GM19043 (cell line): ENCODE measurements around the gene FOXD4L1.
"Not testable (repeated sequence)": the region's sequence is repeated elsewhere in the genome, so short reads cannot be mapped to it uniquely, and the experiment has no call there.

ENCODE experiments used
- ATAC-seq: cut with Tn5 transposase; IDR thresholded peaks from one replicate; pipeline ENCODE4 v1.9.1; 2021; ENCODE audit warnings: low read depth; ENCODE audit not compliant: unreplicated experiment

Gene FOXD4L1

DNA sequence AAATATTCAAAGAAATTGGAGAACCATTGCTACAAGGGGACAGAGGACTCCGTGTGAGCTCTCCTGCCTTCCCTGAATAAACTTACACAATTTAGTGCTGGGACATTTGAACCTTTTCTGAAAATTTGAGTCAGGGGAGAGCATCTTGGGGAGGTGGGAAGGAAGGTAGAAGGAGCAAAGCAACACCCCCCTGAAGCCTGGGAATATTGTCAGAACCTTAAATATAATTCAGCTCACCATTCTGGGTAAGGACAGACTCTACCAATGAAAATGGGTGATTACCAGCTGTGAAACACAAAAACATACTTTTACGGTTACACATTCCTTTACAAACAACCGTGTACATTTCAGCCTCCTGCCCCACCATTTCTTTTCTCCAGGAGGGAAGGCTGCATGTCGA lies at the start of gene FOXD4L1:
Gene FOXD4L1, plus strand, starts transcription at position 301 of the 400 bp plus-strand sequence. CDS start 592 bp downstream, outside the sequence.
- ATAC-seq, result not testable (repeated sequence)

DNA sequence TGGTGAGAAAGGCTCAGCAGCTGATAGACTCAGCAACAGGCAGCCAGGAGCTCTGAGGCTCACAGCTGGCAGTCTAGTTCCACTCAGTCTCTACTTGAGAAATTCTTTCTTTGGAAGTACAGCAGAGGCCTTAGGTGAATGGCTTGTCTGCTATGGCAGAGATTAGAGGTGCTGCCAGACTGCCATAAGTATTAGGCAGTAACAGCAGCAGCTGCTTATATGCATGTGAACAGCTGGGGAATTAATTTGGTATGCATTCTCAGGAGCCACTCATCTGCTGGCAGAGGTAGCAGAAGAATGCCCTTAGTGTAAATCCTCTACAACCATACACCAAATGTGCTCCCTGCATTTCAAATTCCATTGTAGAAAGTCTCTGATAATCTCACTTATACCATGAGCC lies 32.7 kb upstream of the FOXD4L1 start:
- ATAC-seq, result not testable (repeated sequence)

DNA sequence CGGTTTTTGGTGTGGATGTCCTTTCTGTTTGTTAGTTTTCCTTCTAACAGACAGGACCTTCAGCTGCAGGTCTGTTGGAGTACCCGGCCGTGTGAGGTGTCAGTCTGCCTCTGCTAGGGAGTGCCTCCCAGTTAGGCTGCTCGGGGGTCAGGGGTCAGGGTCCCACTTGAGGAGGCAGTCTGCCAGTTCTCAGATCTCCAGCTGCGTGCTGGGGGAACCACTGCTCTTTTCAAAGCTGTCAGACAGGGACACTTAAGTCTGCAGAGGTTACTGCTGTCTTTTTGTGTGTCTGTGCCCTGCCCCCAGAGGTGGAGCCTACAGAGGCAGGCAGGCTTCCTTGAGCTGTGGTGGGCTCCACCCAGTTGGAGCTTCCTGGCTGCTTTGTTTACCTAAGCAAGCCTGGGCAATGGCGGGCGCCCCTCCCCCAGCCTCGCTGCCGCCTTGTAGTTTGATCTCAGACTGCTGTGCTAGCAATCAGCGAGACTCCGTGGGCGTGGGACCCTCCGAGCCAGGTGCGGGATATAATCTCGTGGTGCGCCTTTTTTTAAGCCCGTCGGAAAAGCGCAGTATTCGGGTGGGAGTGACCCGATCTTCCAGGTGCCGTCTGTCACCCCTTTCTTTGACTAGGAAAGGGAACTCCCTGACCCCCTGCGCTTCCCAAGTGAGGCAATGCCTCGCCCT lies 21.6 kb upstream of the FOXD4L1 start:
- not testable (repeated sequence) for ATAC-seq

DNA sequence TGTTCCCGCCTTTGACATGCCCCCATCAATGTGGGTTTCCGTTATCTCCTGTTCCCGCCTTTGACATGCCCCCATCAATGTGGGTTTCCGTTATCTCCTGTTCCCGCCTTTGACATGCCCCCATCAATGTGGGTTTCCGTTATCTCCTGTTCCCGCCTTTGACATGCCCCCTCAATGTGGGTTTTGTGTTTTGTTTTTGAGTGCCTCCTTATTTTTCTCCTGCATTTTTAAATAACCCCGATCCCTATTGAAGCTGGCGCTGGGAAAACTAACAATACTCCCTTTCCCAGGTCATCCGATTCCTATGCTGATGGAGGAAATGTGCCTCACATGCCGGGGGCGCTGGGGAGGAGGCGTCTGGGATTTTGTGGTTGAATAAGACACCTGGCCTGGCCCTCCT lies 1.9 kb upstream of the FOXD4L1 start:
- not testable (repeated sequence) for ATAC-seq

- ATAC-seq, result not testable (repeated sequence)
Measured at GRCh38 chr2:113499019-113499885, 787 bp downstream of the FOXD4L1 start.

DNA sequence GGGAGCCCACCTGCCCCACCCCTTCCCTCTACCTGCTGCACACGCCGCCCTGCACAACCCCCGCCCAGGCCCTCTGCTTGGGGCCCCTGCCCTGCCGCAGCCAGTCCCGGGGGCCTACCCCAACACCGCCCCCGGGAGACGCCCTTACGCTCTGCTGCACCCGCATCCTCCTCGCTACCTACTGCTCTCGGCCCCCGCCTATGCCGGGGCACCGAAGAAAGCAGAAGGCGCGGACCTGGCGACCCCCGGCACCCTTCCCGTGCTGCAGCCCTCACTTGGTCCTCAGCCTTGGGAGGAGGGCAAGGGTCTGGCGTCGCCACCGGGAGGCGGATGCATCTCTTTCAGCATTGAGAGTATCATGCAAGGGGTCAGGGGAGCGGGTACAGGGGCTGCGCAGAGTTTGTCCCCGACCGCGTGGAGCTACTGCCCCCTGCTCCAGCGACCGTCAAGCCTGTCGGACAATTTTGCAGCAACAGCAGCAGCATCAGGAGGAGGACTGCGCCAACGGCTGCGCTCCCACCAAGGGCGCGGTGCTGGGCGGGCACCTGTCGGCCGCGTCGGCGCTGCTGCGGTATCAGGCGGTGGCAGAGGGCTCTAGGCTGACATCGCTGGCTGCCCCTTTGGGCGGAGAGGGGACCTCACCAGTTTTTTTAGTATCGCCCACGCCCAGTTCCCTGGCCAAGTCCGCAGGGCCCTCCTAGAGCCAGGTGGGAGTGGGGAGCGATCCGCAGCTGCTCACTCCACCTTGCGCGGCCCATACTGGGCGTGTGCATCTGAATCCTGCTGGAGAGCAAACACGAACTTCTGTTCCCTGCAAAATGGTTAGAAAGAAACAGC lies 1.6 kb downstream of the FOXD4L1 start:
- ATAC-seq, result not testable (repeated sequence)

DNA sequence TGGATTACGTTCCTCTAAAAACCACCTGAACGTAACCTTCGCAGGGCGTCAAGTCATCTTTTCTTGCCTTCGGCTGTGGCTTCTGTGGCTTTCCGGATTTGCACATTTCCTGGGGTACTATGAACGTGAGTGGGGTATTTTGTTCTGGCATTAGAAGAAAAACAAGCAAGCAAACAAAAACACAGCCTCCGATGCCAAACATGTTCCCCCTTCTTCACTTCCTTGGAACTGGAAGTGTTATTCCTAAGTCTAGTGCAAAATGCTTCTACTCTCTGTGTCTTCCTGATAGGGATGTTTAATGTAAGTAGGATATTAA lies 2.2 kb downstream of the FOXD4L1 start:
- not testable (repeated sequence) for ATAC-seq

DNA sequence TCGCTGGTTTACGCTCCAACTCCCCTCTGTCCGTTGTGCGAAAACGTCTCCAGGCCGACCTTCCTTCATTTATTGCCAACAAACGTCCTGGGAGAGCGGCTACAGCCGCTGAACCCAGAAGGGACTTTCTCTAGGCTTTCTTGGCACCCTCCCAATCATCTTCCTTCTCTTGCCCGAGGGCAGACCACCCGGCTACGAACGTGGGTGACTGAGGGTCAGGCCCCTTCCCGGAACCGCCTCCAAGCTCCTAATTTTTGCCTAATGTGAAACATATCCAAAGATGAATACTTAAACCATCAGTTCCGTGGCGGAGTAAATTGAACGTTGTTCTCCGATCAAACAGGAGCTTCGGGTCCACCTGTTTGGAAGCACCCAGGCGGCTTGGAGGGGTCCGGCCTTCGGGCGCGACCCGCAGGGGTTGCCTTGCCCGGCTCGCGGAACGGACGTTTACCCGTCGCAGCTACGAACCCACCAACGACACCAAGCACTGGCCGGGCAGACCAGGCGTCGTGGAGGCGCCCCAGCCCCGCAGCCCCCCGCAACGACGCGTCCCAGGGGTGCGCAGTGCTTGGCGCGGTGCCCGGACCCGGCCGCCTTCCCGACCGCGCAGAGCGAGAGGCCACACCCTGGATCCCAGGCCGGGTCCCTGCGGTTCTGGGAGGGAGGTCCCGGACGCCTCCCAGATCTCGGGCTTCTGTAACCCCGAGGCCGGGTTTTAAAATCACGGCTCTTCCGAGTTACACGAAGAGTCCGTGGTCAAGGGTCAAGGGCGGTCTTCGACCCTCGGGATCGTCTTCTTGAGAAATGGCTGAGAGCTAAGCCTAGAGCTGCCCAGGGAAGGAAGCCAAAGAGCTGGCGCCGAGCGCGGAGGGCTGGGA lies 4.0 kb downstream of the FOXD4L1 start:
- not testable (repeated sequence) for ATAC-seq

DNA sequence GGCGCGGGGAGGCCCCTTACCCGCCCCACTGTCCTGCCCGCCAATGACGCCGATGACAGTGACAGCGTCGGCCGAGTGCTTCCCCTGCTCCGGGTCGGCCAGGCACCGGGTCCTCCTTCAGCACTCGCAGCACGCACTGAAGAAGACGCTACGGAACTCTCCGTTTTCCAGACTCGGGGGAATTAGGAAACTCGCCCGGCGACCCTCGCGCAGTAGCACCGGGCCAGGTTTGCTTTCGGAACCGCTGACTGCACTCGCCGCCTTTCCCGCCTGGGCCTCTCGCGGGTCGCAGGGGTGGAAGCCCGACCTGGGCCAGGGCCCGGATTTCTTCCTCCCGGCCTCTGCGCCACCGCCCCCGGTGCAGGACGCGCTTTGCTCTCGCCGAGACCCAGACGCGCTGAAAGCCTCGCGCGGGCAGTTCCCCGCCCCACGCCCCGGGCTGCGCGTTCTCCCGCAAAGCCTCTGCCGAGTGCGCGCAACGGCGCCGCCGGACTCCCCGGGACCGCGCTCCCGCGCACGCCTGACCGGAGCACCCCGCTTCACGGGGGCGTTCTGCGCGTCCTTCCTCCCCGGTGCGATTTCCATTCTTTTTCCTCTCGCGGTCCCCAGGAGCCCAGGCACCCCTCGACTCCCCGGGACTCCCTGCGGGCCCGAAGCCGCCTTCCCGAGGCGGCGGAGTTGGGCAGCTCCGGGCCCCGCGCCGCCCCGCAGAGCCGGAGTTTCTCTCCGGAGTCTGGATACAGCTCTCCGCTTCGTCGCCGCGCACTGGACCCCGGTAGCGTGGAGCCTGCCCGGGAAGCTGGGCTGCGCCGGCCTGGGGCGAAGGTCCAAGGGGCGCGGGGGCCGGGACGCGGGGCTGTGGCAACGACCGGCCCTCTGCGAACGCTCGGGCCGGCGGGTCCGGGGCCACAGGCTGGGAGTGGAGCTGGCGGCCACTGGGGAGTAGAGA lies 4.9 kb downstream of the FOXD4L1 start:
- not testable (repeated sequence) for ATAC-seq

- ATAC-seq, result not testable (repeated sequence)
Measured at GRCh38 chr2:113504081-113504480, 5.6 kb downstream of the FOXD4L1 start.

DNA sequence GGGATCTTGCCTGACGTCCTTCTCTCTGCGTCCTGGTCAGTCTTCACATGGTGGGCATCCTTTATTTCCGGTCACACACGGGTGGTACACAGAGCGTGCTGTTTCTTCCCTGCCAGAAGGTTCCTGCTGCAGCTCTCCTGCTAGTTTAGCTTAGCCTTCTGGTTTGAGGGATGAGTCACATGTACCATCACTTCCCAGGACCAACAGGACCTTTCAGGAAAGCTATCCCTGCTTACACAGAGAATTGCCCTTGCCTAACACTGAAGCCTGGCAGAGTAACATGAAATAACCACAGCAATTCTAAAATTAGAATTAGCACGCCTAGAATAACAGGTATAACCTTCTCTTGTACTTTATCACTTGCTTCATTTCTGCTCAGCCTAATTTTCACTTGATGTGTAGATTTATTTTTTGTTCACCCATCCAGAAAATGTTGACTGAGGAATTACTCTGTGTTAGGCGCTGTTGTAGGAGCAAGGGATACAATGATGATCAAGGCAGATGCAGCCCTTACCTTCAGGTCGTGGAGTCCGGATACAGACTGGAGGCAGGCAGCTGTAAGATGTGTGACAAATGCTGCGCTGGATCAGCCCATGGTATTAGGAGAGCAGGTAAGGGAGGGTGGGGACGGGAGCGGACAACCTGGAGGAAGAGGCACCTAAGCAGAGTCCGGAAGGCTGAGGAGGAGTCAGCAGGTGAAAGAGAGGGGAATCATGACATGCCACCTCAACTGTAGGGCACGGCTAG lies 9.1 kb downstream of the FOXD4L1 start:
- not testable (repeated sequence) for ATAC-seq

- ATAC-seq, result not testable (repeated sequence)
Measured at GRCh38 chr2:113508187-113508586, 9.7 kb downstream of the FOXD4L1 start.

DNA sequence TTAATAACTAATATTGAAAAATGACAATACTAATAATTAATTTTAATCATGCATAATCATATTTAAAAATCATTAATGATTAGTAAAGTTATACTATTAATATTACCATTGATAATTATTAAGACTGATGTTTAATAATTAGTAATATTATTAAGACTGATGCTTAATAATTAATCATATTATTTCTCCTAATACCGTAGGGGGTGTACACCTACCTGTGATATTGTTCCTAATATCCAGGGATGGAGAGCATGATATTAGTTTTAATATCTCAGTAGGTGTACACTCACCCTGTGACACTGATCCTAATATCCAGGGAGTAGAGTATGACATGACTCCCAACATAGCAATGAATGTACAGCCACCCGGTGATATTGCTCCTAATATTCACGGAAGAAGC lies 12.4 kb downstream of the FOXD4L1 start:
- not testable (repeated sequence) for ATAC-seq

DNA sequence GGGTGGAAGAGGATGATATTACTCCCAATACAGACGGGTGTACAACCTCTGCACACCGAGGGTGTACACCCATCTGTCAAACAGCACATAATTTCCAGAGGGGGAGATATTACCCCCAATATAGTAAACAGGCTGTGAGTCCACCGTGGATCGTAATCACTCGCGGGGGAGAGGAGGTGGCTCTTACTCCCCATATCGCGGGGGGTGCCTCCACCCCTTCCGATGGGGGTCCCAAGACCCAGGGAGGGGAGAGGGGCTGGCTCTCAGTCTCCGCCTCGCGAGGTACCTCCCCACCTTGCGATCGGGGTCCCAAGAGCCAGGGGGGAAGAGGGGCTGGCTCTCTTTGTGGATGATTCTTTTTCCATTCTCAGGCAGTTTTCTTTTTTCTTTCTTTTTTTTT lies 13.4 kb downstream of the FOXD4L1 start:
- not testable (repeated sequence) for ATAC-seq

- not testable (repeated sequence) for ATAC-seq
Measured at GRCh38 chr2:113515457-113515856, 17.0 kb downstream of the FOXD4L1 start.

GRCh38 chr2:113515995-113516394 lies 17.5 kb downstream of the FOXD4L1 start:
- not testable (repeated sequence) for ATAC-seq

DNA sequence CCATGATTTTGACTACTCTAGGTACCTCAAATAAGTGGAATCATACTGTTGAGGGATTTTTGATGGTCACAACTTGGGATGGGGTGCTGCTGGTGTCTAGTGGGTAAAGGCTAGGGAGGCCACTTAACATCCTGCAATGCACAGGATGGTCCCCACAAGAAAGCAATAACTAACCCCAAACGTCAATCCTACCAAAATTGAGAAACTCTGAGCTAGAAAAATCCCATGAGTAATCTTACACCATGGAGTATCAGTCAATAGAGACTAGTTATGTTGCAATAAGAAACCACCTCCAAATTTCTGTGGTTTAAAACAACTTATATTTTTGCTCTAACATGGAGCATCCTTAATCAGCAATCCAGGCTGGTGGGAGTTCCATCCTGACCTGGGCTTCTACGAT lies 18.6 kb downstream of the FOXD4L1 start:
- ATAC-seq, result not testable (repeated sequence)

GRCh38 chr2:113520837-113521236 lies 22.4 kb downstream of the FOXD4L1 start:
- not testable (repeated sequence) for ATAC-seq
